GM12878 (cell line): ENCODE results near the gene MAPRE3. TPM values are rescaled to one million over a fixed set of nuclear protein-coding genes. Genes with fewer than 3 reads are reported as not detected.
A peak's percentile ranks its signal among the peaks of the same experiment; 100 is the strongest.

Experiments
- CBX5 ChIP-seq: sonication (generic); IDR thresholded peaks from 2 replicates; pipeline ENCODE4 v1.6.1; 2016; ENCODE audit warnings: low read depth, moderate library complexity, mild to moderate bottlenecking, inconsistent platforms
- EGR1 ChIP-seq, 2 experiments: IDR thresholded peaks; 1 replicate in 1 of 2; 2 replicates in 1 of 2; pipeline ENCODE4 v1.6.1; 2011 to 2012; ENCODE audit warnings: low read depth in 2 of 2, low read length in 2 of 2, borderline replicate concordance in 1 of 2, mild to moderate bottlenecking in 1 of 2, moderate library complexity in 1 of 2
- EP300 ChIP-seq, 2 experiments: fragments of 150-350 bp in 1 of 2; IDR thresholded peaks; 2 replicates each; pipeline ENCODE4 v1.6.1; 2011 to 2012; ENCODE audit warnings: low read depth in 2 of 2, low read length in 2 of 2, borderline replicate concordance in 1 of 2, improper control_type of control experiment in 1 of 2, inconsistent platforms in 1 of 2; ENCODE audit not compliant: control insufficient read depth in 1 of 2
- HDGF ChIP-seq: fragments of 450-650 bp; IDR thresholded peaks from 2 replicates; pipeline ENCODE4 v1.6.1; 2016; ENCODE audit warnings: antibody characterized with exemption
- IKZF1 ChIP-seq: fragments of 450-650 bp; conservative IDR thresholded peaks from 2 replicates; pipeline ENCODE4 v1.6.1; 2017; ENCODE audit warnings: antibody characterized with exemption, mild to moderate bottlenecking
- KAT2A ChIP-seq: conservative IDR thresholded peaks from 2 replicates; pipeline ENCODE4 v1.6.1; 2011; ENCODE audit warnings: low read depth, low read length; ENCODE audit not compliant: control insufficient read depth
- KLF5 ChIP-seq: fragments of 450-650 bp; IDR thresholded peaks from 2 replicates; pipeline ENCODE4 v1.6.1; 2014; ENCODE audit warnings: mild to moderate bottlenecking; ENCODE audit not compliant: partially characterized antibody
- NFYA ChIP-seq: IDR thresholded peaks from 2 replicates; pipeline ENCODE4 v1.6.1; 2011; ENCODE audit warnings: low read depth, mild to moderate bottlenecking, low read length, improper control_type of control experiment, borderline replicate concordance
- NR2C1 ChIP-seq: fragments of 450-650 bp; IDR thresholded peaks from 2 replicates; pipeline ENCODE4 v1.6.1; 2017; ENCODE audit warnings: antibody characterized with exemption, mild to moderate bottlenecking, moderate library complexity
- POLR2AphosphoS2 ChIP-seq: IDR thresholded peaks from 2 replicates; pipeline ENCODE4 v1.6.1; 2011; ENCODE audit warnings: low read depth, mild to moderate bottlenecking, low read length, improper control_type of control experiment, moderate library complexity
- SMC3 ChIP-seq: IDR thresholded peaks from 2 replicates; pipeline ENCODE4 v1.6.1; 2011; ENCODE audit warnings: low read length, improper control_type of control experiment, borderline replicate concordance
- TARDBP ChIP-seq: IDR thresholded peaks from 2 replicates; pipeline ENCODE4 v1.6.1; 2016; ENCODE audit warnings: borderline replicate concordance
- TCF12 ChIP-seq: IDR thresholded peaks from 2 replicates; pipeline ENCODE4 v1.6.1; 2011; ENCODE audit warnings: low read depth, mild to moderate bottlenecking, low read length
- YBX1 ChIP-seq: fragments of 450-650 bp; IDR thresholded peaks from 2 replicates; pipeline ENCODE4 v1.6.1; 2016; ENCODE audit warnings: antibody characterized with exemption
- YY1 ChIP-seq: IDR thresholded peaks from 2 replicates; pipeline ENCODE4 v1.6.1; 2011; ENCODE audit warnings: low read depth, mild to moderate bottlenecking, low read length
- polyA plus RNA-seq, 11 experiments: library from polyadenylated mRNA; depleted of rRNA in 4 of 11; unstranded in 6 of 11; stranded (reverse) in 5 of 11; fragments of >200 nt; fragmentation: Nextera tagmentation in 4 of 11; fragmentation: Illumina TruSeq in 1 of 11; extraction: Ambion mirVana in 4 of 11; extraction: Trizol in 1 of 11; gene quantifications; 1 replicate in 1 of 11; 2 replicates in 10 of 11; pipeline versions ENCODE4 v1.2.1 to v1.2.3, GENCODE V29; 2011 to 2016; ENCODE audit warnings: inconsistent platforms in 2 of 11, missing spikeins in 2 of 11, low read depth in 1 of 11
- total RNA-seq, 4 experiments: library from RNA; depleted of rRNA in 3 of 4; stranded (reverse); fragments of >200 nt in 3 of 4; fragmentation: Illumina TruSeq in 1 of 4; extraction: Trizol in 1 of 4; gene quantifications; 2 replicates each; pipeline versions ENCODE4 v1.2.1 to v1.2.3, GENCODE V29; 2013 to 2021
- TF ChIP-seq, protein P1 (sequence below): fragments of 450-650 bp; IDR thresholded peaks from 2 replicates; pipeline ENCODE4 v1.6.1; 2018; ENCODE audit warnings: mild to moderate bottlenecking, low read depth, moderate library complexity; ENCODE audit not compliant: partially characterized antibody
- TF ChIP-seq, protein P2 (sequence below): IDR thresholded peaks from 2 replicates; pipeline ENCODE4 v1.6.1; 2012; ENCODE audit warnings: low read depth, low read length, improper control_type of control experiment
- TF ChIP-seq, protein P3 (sequence below): fragments of 450-650 bp; IDR thresholded peaks from 2 replicates; pipeline ENCODE4 v1.6.1; 2017; ENCODE audit warnings: mild to moderate bottlenecking, moderate library complexity
- TF ChIP-seq, protein P4 (sequence below): fragments of 450-650 bp; IDR thresholded peaks from 2 replicates; pipeline ENCODE4 v1.6.1; 2017; ENCODE audit warnings: mild to moderate bottlenecking

The MAPRE3 gene
- total and polyA plus RNA-seq, 10 of the 15 experiments (the other 5 are each of a cell fraction or from before 2014, with no cell fraction given) = 0.03 to 1.3 (median 0.73) TPM; not detected in 1

DNA sequence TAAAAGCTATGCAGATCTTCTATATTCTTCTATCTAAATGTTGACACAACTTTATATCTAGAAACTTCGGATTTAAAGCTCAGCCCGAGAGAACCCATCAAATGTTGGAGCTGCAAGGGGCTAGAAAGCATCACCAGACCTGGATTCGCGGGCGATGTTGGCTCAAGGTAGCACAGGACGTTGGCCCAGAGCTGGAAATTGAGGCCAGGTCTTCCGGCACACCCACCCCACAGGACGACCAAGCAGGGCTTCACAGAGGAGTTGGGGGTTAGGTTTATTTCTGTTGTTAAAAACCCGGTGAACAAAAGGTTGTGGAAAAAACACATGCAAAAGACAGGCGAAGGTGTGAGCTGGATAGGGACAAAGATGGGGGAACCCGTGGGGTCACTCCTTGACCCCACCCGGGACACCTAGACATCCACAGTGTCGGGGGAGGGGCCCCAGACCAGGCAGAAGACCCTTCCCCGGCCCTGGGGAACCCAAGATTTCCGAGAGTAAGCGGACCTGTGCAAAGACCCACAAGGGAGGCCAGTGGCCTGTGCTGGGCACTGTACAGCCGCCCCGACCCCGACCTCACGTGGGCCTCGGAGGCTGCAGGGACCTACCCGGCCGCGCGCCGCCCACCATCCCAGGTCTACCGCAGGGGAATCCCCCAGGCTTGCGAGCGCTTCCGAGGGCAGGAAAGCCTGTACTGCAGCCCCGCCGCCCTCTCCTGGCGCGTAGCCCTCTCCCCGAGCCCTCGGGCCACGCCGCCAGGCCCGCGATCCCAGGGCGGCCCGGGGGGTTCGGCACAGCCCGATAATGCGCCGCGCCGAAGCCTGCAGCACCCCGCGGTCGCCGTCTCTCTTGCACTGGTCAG lies 79.2 kb downstream of the MAPRE3 start (continued):
- TF ChIP-seq, protein P1, sequence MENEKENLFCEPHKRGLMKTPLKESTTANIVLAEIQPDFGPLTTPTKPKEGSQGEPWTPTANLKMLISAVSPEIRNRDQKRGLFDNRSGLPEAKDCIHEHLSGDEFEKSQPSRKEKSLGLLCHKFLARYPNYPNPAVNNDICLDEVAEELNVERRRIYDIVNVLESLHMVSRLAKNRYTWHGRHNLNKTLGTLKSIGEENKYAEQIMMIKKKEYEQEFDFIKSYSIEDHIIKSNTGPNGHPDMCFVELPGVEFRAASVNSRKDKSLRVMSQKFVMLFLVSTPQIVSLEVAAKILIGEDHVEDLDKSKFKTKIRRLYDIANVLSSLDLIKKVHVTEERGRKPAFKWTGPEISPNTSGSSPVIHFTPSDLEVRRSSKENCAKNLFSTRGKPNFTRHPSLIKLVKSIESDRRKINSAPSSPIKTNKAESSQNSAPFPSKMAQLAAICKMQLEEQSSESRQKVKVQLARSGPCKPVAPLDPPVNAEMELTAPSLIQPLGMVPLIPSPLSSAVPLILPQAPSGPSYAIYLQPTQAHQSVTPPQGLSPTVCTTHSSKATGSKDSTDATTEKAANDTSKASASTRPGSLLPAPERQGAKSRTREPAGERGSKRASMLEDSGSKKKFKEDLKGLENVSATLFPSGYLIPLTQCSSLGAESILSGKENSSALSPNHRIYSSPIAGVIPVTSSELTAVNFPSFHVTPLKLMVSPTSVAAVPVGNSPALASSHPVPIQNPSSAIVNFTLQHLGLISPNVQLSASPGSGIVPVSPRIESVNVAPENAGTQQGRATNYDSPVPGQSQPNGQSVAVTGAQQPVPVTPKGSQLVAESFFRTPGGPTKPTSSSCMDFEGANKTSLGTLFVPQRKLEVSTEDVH = no peak
- TF ChIP-seq IKZF1 = peak; percentile 76
- TF ChIP-seq TCF12 = no peak
- no peak for TF ChIP-seq YBX1
- TF ChIP-seq HDGF = no peak
- TF ChIP-seq YY1 = no peak
- TF ChIP-seq, protein P2, sequence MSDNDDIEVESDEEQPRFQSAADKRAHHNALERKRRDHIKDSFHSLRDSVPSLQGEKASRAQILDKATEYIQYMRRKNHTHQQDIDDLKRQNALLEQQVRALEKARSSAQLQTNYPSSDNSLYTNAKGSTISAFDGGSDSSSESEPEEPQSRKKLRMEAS = peak; percentile 62
- no peak for TF ChIP-seq KAT2A
- TF ChIP-seq EGR1 (IDR thresholded peaks at IDR 0.05; ENCODE audit: borderline replicate concordance in 1 of 2, low read depth in 2 of 2, low read length in 2 of 2) = peak in 1 of 2 experiments; percentile 68; a peak in 2 of 3 replicates
- no peak for TF ChIP-seq POLR2AphosphoS2
- TF ChIP-seq NR2C1 = peak; percentile 24; the same call in 1 of the 2 replicates
- no peak for TF ChIP-seq TARDBP
- no peak for TF ChIP-seq CBX5
- TF ChIP-seq SMC3 = 0 out of 2 replicates have a peak, but pooled peaks have one; percentile 13
- TF ChIP-seq, protein P3, sequence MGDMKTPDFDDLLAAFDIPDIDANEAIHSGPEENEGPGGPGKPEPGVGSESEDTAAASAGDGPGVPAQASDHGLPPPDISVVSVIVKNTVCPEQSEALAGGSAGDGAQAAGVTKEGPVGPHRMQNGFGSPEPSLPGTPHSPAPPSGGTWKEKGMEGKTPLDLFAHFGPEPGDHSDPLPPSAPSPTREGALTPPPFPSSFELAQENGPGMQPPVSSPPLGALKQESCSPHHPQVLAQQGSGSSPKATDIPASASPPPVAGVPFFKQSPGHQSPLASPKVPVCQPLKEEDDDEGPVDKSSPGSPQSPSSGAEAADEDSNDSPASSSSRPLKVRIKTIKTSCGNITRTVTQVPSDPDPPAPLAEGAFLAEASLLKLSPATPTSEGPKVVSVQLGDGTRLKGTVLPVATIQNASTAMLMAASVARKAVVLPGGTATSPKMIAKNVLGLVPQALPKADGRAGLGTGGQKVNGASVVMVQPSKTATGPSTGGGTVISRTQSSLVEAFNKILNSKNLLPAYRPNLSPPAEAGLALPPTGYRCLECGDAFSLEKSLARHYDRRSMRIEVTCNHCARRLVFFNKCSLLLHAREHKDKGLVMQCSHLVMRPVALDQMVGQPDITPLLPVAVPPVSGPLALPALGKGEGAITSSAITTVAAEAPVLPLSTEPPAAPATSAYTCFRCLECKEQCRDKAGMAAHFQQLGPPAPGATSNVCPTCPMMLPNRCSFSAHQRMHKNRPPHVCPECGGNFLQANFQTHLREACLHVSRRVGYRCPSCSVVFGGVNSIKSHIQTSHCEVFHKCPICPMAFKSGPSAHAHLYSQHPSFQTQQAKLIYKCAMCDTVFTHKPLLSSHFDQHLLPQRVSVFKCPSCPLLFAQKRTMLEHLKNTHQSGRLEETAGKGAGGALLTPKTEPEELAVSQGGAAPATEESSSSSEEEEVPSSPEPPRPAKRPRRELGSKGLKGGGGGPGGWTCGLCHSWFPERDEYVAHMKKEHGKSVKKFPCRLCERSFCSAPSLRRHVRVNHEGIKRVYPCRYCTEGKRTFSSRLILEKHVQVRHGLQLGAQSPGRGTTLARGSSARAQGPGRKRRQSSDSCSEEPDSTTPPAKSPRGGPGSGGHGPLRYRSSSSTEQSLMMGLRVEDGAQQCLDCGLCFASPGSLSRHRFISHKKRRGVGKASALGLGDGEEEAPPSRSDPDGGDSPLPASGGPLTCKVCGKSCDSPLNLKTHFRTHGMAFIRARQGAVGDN = peak; percentile 24; the same call in 1 of the 2 replicates
- TF ChIP-seq NFYA = no peak
- TF ChIP-seq, protein P4, sequence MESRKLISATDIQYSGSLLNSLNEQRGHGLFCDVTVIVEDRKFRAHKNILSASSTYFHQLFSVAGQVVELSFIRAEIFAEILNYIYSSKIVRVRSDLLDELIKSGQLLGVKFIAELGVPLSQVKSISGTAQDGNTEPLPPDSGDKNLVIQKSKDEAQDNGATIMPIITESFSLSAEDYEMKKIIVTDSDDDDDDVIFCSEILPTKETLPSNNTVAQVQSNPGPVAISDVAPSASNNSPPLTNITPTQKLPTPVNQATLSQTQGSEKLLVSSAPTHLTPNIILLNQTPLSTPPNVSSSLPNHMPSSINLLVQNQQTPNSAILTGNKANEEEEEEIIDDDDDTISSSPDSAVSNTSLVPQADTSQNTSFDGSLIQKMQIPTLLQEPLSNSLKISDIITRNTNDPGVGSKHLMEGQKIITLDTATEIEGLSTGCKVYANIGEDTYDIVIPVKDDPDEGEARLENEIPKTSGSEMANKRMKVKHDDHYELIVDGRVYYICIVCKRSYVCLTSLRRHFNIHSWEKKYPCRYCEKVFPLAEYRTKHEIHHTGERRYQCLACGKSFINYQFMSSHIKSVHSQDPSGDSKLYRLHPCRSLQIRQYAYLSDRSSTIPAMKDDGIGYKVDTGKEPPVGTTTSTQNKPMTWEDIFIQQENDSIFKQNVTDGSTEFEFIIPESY = no peak
- TF ChIP-seq KLF5 = no peak
- no peak for TF ChIP-seq EP300 (IDR thresholded peaks at IDR 0.05; ENCODE audit: borderline replicate concordance in 1 of 2, control insufficient read depth in 1 of 2, low read depth in 2 of 2, low read length in 2 of 2)
